Adrenal gland (tissue), 5 donors: ENCODE measurements around the gene EPHA10.

ENCODE experiments used
- POLR2A ChIP-seq, 2 donors: fragments of 450-650 bp; IDR thresholded peaks; one replicate each; pipeline ENCODE4 v1.6.1; 2017; ENCODE audit warnings: antibody characterized with exemption in 2 of 2, mild to moderate bottlenecking in 2 of 2, moderate library complexity in 1 of 2
- TF ChIP-seq, protein P1 (sequence below), 6 experiments: fragments of 450-650 bp in 4 of 6; fragments of 200-600 bp in 2 of 6; sonication (generic) in 1 of 6; IDR thresholded peaks; 1 replicate in 5 of 6; 2 replicates in 1 of 6; pipeline versions ENCODE4 v1.5.1 to v1.8.0; 2016 to 2021; ENCODE audit warnings: antibody characterized with exemption in 6 of 6, mild to moderate bottlenecking in 2 of 6, moderate library complexity in 1 of 6
- donor health status: DM: no; HTN: no; CAD: no.

DNA sequence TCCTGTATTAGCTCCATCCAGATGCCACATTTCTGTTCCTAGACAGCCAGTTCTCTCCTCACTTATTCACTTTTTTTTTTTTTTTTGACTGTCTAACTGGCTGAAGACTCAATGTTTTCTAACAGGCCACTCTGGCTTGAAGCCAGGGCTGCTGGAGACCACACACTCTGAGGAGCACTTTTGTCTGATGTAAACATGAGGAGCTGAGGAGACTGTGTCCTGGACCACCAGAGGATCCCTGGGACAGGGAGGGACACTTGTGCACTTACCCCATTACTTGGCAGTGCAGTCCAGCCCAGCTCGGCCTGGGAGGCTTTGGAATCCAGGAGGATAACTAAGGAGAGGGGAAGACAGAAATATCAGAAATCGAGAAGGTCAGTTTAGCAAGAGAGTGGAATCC lies 2.4 kb downstream of the EPHA10 start:
- TF ChIP-seq, protein P1, sequence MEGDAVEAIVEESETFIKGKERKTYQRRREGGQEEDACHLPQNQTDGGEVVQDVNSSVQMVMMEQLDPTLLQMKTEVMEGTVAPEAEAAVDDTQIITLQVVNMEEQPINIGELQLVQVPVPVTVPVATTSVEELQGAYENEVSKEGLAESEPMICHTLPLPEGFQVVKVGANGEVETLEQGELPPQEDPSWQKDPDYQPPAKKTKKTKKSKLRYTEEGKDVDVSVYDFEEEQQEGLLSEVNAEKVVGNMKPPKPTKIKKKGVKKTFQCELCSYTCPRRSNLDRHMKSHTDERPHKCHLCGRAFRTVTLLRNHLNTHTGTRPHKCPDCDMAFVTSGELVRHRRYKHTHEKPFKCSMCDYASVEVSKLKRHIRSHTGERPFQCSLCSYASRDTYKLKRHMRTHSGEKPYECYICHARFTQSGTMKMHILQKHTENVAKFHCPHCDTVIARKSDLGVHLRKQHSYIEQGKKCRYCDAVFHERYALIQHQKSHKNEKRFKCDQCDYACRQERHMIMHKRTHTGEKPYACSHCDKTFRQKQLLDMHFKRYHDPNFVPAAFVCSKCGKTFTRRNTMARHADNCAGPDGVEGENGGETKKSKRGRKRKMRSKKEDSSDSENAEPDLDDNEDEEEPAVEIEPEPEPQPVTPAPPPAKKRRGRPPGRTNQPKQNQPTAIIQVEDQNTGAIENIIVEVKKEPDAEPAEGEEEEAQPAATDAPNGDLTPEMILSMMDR (IDR thresholded peaks at IDR 0.05): no peak
- TF ChIP-seq POLR2A (IDR thresholded peaks at IDR 0.05): no peak
